ENCODE measurements around the gene PKD2L2. TPM values are rescaled to one million over a fixed set of nuclear protein-coding genes. Genes with fewer than 3 reads are reported as not detected.

The PKD2L2 gene
- polyA plus RNA-seq, 1 donor (not counting 4 experiments of a cell fraction or from before 2014, with no cell fraction given) = not detected

DNA sequence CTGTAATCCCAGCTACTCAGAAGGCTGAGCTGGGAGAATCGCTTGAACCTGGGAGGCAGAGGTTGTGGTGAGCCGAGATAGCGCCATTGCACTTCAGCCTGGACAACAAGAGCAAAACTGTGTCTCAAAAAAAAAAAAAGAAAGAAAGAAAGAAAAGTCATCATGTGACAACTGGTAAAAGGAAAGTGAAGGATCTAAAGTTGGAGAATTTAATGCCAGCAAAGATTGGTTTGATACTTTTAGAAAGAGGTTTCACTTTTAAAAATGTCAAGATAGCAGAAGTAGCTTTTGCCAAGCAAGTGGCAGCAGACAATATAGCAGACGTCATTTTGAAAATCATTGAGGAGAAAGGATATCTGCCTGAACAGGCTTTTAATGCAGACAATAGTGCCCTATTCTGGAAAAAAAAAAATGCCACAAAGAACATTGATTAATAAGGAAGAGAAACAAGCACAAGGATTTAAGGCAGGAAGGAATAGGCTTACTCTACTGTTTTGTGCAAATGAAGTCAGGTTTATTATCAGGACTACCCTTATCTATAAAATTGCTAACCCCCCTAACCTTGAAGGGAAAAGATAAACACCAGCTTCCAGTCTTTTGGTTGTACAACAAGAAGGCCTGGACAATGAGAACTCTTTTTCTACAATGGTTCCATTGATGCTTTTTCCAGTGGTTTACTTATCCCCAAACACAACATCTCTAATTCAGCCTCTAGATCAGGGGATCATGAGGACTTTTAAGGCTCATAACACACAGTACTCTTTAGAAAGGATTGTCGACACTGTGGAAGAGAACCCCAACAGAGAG is 12.0 kb downstream of the PKD2L2 start:
- H3K27ac ChIP-seq (ENCODE audit: control insufficient read depth, insufficient read depth, low read length) = no peak overlapping the region
- H3K36me3 ChIP-seq (ENCODE audit: control insufficient read depth in 2 of 2, extremely low read depth in 1 of 2, insufficient read depth in 2 of 2, low read length in 2 of 2) = no peaks in the 10 kb centered on the region
- H3K4me3 ChIP-seq (ENCODE audit: control insufficient read depth in 2 of 3, extremely low read depth in 1 of 3, insufficient read depth in 2 of 3, low read depth in 1 of 3, low read length in 3 of 3) = no peak overlapping the region
- H3K9me3 ChIP-seq (ENCODE audit: control insufficient read depth, low read depth, low read length) = no peaks in the 10 kb centered on the region
- no peaks in the 10 kb centered on the region for H3K9me1 ChIP-seq (ENCODE audit: control insufficient read depth, extremely low read depth, insufficient read depth, low read length)
- FAIRE-seq (no peak), DNase-seq (ENCODE audit: low read depth, low spot score) (no peak)
- no peaks in the 10 kb centered on the region for H4K20me1 ChIP-seq (ENCODE audit: control insufficient read depth, extremely low read depth, insufficient read depth, low read length)
- H3K9ac ChIP-seq (ENCODE audit: control insufficient read depth, extremely low read depth, insufficient read depth, low read length) = no peak overlapping the region
- dilution Hi-C loops (cut with MboI; ENCODE audit: extremely low pct_ligation_motif_present, low sequenced_read_pairs) = no loop called here
- no peaks in the 10 kb centered on the region for H3K27me3 ChIP-seq (ENCODE audit: control insufficient read depth, extremely low read depth, insufficient read depth, low read length)
- H3K4me1 ChIP-seq (ENCODE audit: control insufficient read depth, extremely low read depth, insufficient read depth, low read length) = no peaks in the 10 kb centered on the region
- TF ChIP-seq CTCF (optimal IDR thresholded peaks at IDR 0.05 in 1 of 3, IDR thresholded peaks at IDR 0.05 in 1 of 3, conservative IDR thresholded peaks at IDR 0.05 in 1 of 3; ENCODE audit: extremely low read depth in 1 of 3, insufficient read depth in 2 of 3, low read length in 3 of 3) (no peak), EZH2 (IDR thresholded peaks at IDR 0.05; ENCODE audit: low read length) (no peak)
- H3K79me2 ChIP-seq (ENCODE audit: control insufficient read depth, insufficient read depth, low read length) = no peaks in the 10 kb centered on the region
- no peak overlapping the region for H3K4me2 ChIP-seq (ENCODE audit: control insufficient read depth, extremely low read depth, insufficient read depth, low read depth, low read length)
- H2AFZ ChIP-seq (ENCODE audit: control insufficient read depth, low read length) = no peak overlapping the region

- DNase-seq (ENCODE audit: low read depth, low spot score) = no peak
- Histone ChIP-seq H3K9ac (ENCODE audit: control insufficient read depth, extremely low read depth, insufficient read depth, low read length) (no peak overlapping the region), H3K27me3 (ENCODE audit: control insufficient read depth, extremely low read depth, insufficient read depth, low read length) (no peaks in the 10 kb centered on the region), H3K27ac (ENCODE audit: control insufficient read depth, insufficient read depth, low read length) (no peak overlapping the region), H3K4me2 (ENCODE audit: control insufficient read depth, extremely low read depth, insufficient read depth, low read depth, low read length) (no peak overlapping the region), H3K4me3 (ENCODE audit: control insufficient read depth in 2 of 3, extremely low read depth in 1 of 3, insufficient read depth in 2 of 3, low read depth in 1 of 3, low read length in 3 of 3) (no peak overlapping the region), H4K20me1 (ENCODE audit: control insufficient read depth, extremely low read depth, insufficient read depth, low read length) (no peaks in the 10 kb centered on the region), H3K36me3 (ENCODE audit: control insufficient read depth in 2 of 2, extremely low read depth in 1 of 2, insufficient read depth in 2 of 2, low read length in 2 of 2) (no peaks in the 10 kb centered on the region), H3K9me1 (ENCODE audit: control insufficient read depth, extremely low read depth, insufficient read depth, low read length) (no peaks in the 10 kb centered on the region), H3K9me3 (ENCODE audit: control insufficient read depth, low read depth, low read length) (no peaks in the 10 kb centered on the region), H3K79me2 (ENCODE audit: control insufficient read depth, insufficient read depth, low read length) (no peaks in the 10 kb centered on the region), H2AFZ (ENCODE audit: control insufficient read depth, low read length) (no peak overlapping the region), H3K4me1 (ENCODE audit: control insufficient read depth, extremely low read depth, insufficient read depth, low read length) (no peaks in the 10 kb centered on the region)
- FAIRE-seq = no peak
- TF ChIP-seq EZH2 (IDR thresholded peaks at IDR 0.05; ENCODE audit: low read length) (no peak), CTCF (optimal IDR thresholded peaks at IDR 0.05 in 1 of 3, IDR thresholded peaks at IDR 0.05 in 1 of 3, conservative IDR thresholded peaks at IDR 0.05 in 1 of 3; ENCODE audit: extremely low read depth in 1 of 3, insufficient read depth in 2 of 3, low read length in 3 of 3) (no peak)
- dilution Hi-C loops (cut with MboI; ENCODE audit: extremely low pct_ligation_motif_present, low sequenced_read_pairs) = no loop called here
Observed at GRCh38 chr5:137902408-137903133, 13.3 kb downstream of the PKD2L2 start.

All from keratinocyte (primary cell).